ENCODE measurements around the gene EPOP.
"Not testable (repeated sequence)": the region's sequence is repeated elsewhere in the genome, so short reads cannot be mapped to it uniquely, and the experiment has no call there.

The EPOP gene

DNA sequence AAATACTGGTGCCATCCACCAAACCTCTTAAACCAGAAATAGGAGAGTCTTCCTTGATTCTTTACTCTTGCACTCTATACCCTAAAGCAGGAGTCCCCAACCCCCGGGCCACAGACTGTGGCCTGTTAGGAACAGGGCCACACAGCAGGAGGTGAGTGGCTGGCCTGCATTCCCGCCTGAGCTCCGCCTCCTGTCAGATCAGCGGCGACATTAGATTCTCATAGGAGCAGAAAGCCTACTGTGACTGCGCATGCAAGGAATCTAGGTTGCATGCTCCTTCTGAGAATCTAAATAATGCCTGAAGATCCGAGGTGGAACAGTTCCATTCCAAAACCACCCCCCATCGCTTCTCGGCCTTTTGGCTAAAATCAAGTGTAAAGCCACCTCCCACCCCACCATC lies 38.7 kb downstream of the EPOP start:
- DNase-seq = no peak

DNA sequence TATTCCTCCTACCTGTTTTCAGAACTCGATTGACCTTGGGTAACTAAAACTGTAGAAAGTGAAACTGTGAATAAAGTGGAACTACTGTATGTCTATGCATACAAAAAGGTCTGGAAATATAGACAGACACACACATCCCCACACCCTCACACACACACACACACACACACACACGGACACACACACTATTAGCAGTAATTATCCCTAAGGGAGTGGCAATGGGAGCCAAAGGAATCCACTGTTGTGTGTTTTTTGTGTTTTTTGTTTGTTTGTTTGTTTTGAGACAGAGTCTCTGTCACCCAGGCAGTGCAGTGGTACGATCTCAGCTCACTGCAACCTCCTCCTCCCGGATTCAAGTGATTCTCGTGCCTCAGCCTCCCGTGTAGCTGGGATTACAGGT lies 42.4 kb downstream of the EPOP start:
- no peak for DNase-seq

- peak; percentile 41 for DNase-seq
Observed at GRCh38 chr17:38628441-38628840, 46.3 kb downstream of the EPOP start.

GRCh38 chr17:38627957-38628356 lies 46.8 kb downstream of the EPOP start:
- no peak for DNase-seq

DNA sequence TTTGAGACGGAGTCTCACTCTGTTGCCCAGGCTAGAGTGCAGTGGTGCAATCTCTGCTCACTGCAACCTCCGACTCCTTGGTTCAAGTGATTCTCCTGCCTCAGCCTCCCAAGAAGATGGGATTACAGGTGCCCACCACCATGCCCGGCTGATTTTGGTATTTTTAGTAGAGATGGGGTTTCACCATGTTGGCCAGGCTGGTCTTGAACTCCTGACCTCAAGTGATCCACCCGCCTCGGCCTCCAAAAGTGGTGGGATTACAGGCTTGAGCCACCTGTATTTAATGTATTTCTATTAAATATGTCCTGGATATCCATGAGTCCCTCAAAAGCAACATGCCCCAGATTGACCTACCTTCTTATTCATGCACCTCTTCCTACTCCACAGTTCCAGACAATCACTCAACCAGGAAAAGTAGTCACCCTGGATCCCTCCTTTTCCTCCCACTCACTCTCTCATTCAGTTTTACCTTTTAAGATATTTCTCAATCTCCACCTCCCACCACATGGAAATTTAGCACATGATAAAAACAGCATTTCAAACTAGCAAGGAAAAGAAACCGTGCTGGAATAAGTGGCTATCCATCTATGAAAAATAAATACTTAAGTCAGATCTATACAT lies 48.0 kb downstream of the EPOP start:
- not testable (repeated sequence) for DNase-seq

DNA sequence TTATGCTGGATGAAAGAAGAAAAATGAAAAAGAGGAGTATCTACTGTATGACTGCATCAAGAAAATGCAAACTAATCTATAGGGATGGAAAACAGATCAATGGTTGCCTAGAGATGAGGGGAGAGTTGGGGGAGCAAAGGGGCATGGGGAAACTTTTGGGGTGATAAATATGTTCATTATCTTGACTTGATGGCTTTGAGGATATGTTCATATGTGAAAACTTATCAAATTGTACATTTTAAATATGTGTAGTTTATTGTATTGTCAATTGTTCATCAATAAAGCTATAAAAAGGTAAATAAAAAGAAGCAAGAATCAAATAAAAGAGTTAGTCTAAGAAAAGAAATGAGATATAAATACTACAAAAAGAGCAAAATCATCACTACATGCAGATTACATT lies 49.3 kb downstream of the EPOP start:
- DNase-seq = no peak

GRCh38 chr17:38624782-38625355 lies 49.9 kb downstream of the EPOP start:
- DNase-seq = not testable (repeated sequence)
